GM12891 (cell line): ENCODE results near the gene UGT2B17.

Experiments
- POLR2A ChIP-seq: IDR thresholded peaks from 2 replicates; pipeline ENCODE4 v1.6.1; 2011; ENCODE audit warnings: low read depth, low read length, control low read depth
- POLR2AphosphoS5 ChIP-seq: IDR thresholded peaks from 2 replicates; pipeline ENCODE4 v1.6.1; 2011; ENCODE audit warnings: low read depth, low read length, control low read depth
- SPI1 ChIP-seq: IDR thresholded peaks from 2 replicates; pipeline ENCODE4 v1.6.1; 2011; ENCODE audit warnings: low read depth, low read length, control low read depth
- TAF1 ChIP-seq: IDR thresholded peaks from 2 replicates; pipeline ENCODE4 v1.6.1; 2011; ENCODE audit warnings: low read depth, low read length, control low read depth

- TF ChIP-seq POLR2A (no peak), POLR2AphosphoS5 (no peak), TAF1 (no peak), SPI1 (no peak)
These were observed 37.6 kb upstream of the UGT2B17 start for GRCh38 chr4:68613752-68614151.
